GM18520 (cell line): Measurements from ENCODE around the gene LIN7A.
"Not testable (repeated sequence)": the region's sequence is repeated elsewhere in the genome, so short reads cannot be mapped to it uniquely, and the experiment has no call there.

Experiments used
- ATAC-seq: cut with Tn5 transposase; IDR thresholded peaks from one replicate; pipeline ENCODE4 v1.9.1; 2021; ENCODE audit not compliant: unreplicated experiment

The LIN7A gene

GRCh38 chr12:80924437-80924836, 13.3 kb downstream of the LIN7A start:
- no peak for ATAC-seq

DNA sequence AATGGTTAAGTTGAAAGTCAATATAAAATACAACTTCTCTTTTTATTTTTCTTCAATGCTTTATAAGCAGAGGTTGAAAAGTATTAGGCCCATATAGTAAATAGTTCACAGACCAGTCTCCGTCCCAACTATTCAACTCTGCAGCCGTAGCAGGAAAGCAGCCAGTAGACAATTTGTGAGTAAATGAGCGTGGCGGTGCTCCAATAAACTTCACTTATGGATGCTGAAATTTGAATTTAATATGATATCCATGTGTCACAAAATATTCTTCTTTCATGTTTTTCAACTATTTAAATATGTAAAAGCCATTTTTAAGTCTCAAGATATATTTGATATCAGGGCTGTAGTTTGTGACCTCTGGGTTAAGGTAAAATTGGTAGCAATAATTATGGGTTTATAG, 17.7 kb downstream of the LIN7A start:
- no peak for ATAC-seq

DNA sequence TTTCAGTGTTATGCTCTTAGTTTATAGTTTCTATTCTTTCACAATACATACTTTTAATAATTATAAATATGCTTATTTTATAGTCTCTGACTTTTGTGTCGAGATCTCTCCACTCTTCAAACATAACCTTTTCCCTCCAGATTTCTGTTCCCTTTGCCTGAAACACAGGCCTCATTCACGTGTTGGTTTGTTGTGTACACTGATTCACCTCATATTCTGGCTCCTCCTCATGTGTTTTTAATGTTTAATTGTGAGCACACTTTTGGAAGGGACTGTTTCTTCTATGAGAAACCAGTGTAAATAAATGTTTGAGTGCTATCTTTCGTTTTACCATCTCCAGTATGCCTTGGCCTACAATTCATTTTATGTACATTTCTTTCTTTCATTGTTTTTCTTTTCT, 20.1 kb downstream of the LIN7A start:
- ATAC-seq, result no peak

GRCh38 chr12:80912901-80913770, 24.6 kb downstream of the LIN7A start:
- no peak for ATAC-seq

DNA sequence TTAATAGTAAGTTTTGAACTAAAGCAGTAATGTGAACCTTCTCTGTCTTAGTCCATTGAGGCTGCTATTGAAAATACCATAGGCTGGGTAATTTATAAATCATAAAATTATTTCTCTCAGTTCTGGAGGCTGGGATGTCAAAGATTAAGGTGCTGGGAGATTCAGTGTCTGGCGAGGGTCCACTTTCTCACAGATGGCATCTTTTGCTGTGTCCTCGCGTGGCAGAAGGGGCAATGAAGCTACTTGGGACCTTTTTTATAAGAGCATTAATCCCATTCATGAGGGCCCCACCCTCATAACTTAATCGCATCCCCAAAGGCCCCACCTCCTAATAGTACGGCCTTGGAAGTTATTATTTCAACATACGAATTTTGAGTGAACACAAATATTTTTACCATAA, 28.4 kb downstream of the LIN7A start:
- no peak for ATAC-seq

- ATAC-seq, result no peak
These were observed 35.0 kb downstream of the LIN7A start for GRCh38 chr12:80902711-80903110.

DNA sequence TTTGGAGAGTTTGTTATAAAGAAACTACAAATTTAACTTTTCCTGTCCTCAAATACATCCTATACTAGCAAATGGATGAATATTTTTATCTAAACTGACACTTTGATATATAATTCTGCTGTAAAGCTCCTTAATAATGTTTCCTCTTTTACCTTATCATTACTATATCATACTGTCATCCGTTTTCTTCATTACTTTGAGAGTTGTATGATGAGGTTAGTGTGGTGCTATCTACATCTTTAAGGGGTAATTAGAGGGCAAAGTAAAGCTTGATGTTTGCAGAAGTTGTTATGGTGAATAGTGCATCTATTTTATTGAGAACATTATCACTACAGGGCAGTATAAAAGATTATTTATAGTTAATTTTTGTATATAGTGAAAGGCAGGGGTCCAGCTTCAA, 36.1 kb downstream of the LIN7A start:
- ATAC-seq, result no peak

DNA sequence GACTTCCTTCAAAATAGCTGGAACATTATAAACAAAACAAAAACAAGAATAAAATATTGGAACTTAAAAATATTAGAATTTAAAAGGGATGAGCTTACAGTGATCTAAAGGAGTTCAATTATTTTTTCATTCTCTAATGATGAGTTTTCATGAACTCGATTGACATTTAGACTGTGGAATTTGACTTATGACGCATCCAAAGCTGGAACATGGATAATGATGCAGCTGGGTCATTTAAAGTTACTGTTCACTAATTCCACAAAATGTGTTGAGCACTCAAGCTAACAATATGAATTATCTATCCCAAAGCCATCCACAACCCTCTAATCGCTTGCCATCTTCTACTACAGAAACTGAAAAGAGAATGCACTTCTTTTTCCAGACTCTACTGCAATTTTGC, 42.5 kb downstream of the LIN7A start:
- ATAC-seq, result no peak

DNA sequence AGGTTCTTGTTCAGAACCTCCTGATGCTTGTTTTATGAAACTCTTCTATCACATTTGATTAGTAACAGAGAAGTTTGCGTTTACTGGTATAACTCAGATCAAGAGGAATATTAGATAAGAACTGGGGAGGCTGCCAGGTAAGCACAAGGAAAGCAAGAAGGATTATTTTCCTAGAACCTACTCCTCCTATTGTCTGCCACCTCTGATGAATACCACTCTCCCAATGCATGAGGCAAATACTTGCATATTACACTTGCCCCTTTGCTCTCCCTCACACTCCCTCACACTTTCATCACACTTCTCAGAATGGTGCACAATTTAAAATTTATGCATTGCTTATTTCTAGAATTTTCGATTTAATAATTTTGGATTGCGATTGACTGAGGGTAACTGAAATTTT, 43.6 kb downstream of the LIN7A start:
- no peak for ATAC-seq

GRCh38 chr12:80892597-80893445, 44.9 kb downstream of the LIN7A start:
- peak; percentile 63 for ATAC-seq

GRCh38 chr12:80884651-80885050, 53.1 kb downstream of the LIN7A start:
- ATAC-seq, result no peak

- no peak for ATAC-seq
These were observed 56.6 kb downstream of the LIN7A start for GRCh38 chr12:80881106-80881505.

DNA sequence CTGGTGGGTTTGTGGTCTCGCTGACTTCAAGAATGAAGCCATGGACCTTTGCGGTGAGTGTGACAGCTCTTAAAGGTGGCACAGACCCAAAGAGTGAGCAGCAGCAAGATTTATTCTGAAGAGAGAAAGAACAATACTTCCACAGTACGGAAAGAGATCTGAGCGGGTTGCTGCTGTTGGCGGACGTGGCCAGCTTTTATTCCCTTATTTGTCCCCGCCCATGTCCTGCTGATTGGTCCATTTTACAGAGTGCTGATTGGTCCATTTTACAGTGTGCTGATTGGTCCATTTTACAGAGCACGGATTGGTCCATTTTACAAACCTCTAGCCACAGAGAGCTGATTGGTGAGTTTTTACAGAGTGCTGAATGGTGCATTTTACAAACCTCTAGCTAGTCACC, 59.3 kb downstream of the LIN7A start:
- not testable (repeated sequence) for ATAC-seq

- no peak for ATAC-seq
These were observed 59.9 kb downstream of the LIN7A start for GRCh38 chr12:80877721-80878265.

- no peak for ATAC-seq
These were observed 65.7 kb downstream of the LIN7A start for GRCh38 chr12:80872053-80872452.

DNA sequence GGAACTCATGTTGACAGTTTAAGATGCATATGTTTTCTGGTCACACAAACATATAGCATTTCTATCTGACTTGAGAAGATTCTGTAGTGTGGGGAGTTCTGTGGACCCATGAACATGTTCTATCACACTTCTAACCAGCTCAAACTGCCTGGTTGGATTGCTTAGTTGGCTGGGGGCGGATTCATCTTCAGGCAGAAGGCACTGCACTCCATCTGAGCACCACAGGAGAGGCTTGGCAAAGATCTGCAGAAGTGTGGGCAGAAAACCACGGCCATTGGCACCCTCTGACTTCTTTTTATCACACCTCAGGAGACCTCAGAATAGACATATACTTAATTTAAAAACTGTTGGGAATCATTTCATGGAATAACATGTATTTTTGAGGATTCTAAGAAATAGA, 68.5 kb downstream of the LIN7A start:
- ATAC-seq, result no peak

GRCh38 chr12:80868576-80868975, 69.2 kb downstream of the LIN7A start:
- no peak for ATAC-seq

- no peak for ATAC-seq
These were observed 69.8 kb downstream of the LIN7A start for GRCh38 chr12:80867941-80868340.

DNA sequence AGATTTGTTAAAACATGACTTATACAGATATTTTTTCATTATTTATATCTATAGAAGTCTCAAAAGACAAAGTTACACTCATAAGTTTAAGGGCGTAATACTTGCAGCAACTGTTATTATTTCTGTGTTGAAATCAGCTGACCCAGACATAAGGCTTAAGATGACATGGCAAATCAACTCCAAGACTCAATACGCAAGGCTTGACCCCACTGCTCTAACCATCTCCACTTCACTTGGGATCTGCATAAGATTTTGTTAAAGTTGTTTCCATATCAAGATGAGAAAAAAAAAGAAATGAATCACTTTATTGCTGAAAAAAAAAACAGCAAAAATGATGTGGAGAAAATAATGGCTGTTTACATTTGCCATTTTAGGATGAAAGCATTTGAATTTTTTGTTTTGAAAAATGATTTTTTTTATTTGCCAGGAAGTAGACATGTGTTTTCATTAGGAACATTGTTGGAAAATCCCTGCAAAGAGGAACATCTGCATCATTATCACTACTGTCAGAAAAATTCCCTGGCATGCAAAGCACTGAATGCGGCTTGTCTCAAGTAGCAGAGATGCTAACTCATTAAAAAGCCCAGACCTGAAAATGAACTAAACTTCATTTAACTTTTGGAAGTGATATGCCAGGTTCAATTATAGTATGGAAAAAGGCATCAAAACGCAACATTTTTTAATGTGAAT, 73.5 kb downstream of the LIN7A start:
- ATAC-seq, result no peak

- ATAC-seq, result no peak
These were observed 75.2 kb downstream of the LIN7A start for GRCh38 chr12:80862531-80862930.

- ATAC-seq, result no peak
These were observed 75.9 kb downstream of the LIN7A start for GRCh38 chr12:80861641-80862378.
